Vagina (tissue), 2 donors: ENCODE results near the gene TDRD9. TPM values are rescaled to one million over a fixed set of nuclear protein-coding genes. Genes with fewer than 3 reads are reported as not detected.

Source experiments
- DNase-seq, 2 donors: peaks; one replicate each; pipeline ENCODE4 v3.0.0-alpha.2; 2017; ENCODE audit errors: extremely low spot score in 2 of 2
- H3K27ac ChIP-seq: fragments of 200-600 bp; sonication (generic); one replicate; pipeline ENCODE4 v1.5.1; 2019
- H3K27me3 ChIP-seq: fragments of 200-600 bp; sonication (generic); one replicate; pipeline ENCODE4 v1.5.1; 2019
- H3K36me3 ChIP-seq, 2 donors: fragments of 200-600 bp; sonication (generic); one replicate each; pipeline ENCODE4 v1.5.1; 2017 to 2019
- H3K4me1 ChIP-seq: fragments of 200-600 bp; sonication (generic); one replicate; pipeline ENCODE4 v1.5.1; 2019
- H3K4me3 ChIP-seq, 2 donors: fragments of 200-600 bp; sonication (generic); 1 replicate in 1 of 2; 2 replicates in 1 of 2; pipeline ENCODE4 v1.5.1; 2016 to 2019
- H3K9me3 ChIP-seq: fragments of 200-600 bp; sonication (generic); one replicate; pipeline ENCODE4 v1.5.1; 2019
- POLR2A ChIP-seq, 2 donors: fragments of 450-650 bp; IDR thresholded peaks; one replicate each; pipeline ENCODE4 v1.6.1; 2017; ENCODE audit warnings: antibody characterized with exemption in 2 of 2, mild to moderate bottlenecking in 2 of 2, moderate library complexity in 2 of 2
- POLR2AphosphoS5 ChIP-seq, 2 donors: sonication (generic); formaldehyde crosslinking; IDR thresholded peaks; one replicate each; pipeline ENCODE4 v1.9.0; 2017; ENCODE audit warnings: antibody characterized with exemption in 2 of 2, mild to moderate bottlenecking in 2 of 2, low read depth in 1 of 2; ENCODE audit not compliant: insufficient read depth in 1 of 2
- intact Hi-C: fragments of 100-400 bp; cut with DNase I; formaldehyde crosslinking; loops from one replicate; pipeline ENCODE4 v1.15.1; 2023
- total RNA-seq: library from RNA; depleted of rRNA; stranded (reverse); fragments of >200 nt; gene quantifications from one replicate; pipeline ENCODE4 v1.2.3, GENCODE V29; 2016
- TF ChIP-seq, protein P1 (sequence below), 3 experiments: fragments of 450-650 bp in 2 of 3; fragments of 200-600 bp in 1 of 3; sonication (generic) in 1 of 3; IDR thresholded peaks; one replicate each; pipeline ENCODE4 v1.5.1; 2017 to 2019; ENCODE audit warnings: antibody characterized with exemption in 3 of 3, mild to moderate bottlenecking in 2 of 3, moderate library complexity in 2 of 3

Gene TDRD9
- total RNA-seq, 1 donor from 2014 or later: 0.74 TPM

DNA sequence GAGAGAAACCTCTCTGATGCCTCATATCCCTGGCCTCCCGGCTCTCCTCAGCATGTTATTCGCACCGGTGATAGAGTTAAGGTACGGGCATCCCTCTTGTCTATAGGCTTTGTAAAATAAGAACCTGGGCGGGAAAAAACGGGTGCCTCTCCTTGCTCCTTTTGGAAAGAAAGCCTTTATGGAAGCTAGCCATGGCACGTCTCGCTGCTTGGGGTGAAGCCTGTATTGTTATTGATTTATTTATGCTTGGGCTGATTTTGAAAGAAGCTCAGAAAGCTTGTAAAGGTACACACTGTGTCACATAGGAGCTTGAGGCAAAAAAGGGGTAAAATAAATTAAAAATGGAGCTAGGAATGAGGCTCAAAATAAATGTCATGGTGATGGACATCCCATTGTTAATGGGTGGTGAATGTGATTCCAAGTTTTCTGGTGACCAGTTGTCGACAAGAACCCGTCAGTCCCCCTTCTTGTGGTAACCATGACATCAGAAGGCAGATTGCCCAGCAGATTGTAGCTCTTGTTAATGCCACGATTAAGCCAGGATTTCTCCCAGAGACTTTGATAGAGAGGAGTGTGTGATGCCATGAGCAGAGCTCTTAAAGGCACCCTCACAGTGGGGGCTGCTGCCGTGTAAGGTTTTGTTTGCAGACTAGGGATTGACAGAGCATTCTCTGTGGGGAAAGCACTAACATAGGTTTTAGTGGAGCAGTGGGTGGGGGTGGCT is 106.9 kb downstream of the TDRD9 start:
- intact Hi-C loops: no loop called here
- Histone ChIP-seq H3K4me3 (no peak overlapping the region), H3K4me1 (no peaks in the 10 kb centered on the region), H3K27ac (no peak overlapping the region), H3K27me3 (no peaks in the 10 kb centered on the region), H3K9me3 (no peaks in the 10 kb centered on the region), H3K36me3 (no peaks in the 10 kb centered on the region)
- DNase-seq: no peak
- TF ChIP-seq, protein P1, sequence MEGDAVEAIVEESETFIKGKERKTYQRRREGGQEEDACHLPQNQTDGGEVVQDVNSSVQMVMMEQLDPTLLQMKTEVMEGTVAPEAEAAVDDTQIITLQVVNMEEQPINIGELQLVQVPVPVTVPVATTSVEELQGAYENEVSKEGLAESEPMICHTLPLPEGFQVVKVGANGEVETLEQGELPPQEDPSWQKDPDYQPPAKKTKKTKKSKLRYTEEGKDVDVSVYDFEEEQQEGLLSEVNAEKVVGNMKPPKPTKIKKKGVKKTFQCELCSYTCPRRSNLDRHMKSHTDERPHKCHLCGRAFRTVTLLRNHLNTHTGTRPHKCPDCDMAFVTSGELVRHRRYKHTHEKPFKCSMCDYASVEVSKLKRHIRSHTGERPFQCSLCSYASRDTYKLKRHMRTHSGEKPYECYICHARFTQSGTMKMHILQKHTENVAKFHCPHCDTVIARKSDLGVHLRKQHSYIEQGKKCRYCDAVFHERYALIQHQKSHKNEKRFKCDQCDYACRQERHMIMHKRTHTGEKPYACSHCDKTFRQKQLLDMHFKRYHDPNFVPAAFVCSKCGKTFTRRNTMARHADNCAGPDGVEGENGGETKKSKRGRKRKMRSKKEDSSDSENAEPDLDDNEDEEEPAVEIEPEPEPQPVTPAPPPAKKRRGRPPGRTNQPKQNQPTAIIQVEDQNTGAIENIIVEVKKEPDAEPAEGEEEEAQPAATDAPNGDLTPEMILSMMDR (IDR thresholded peaks at IDR 0.05): no peak
- TF ChIP-seq POLR2AphosphoS5 (IDR thresholded peaks at IDR 0.05; ENCODE audit: insufficient read depth in 1 of 2, low read depth in 1 of 2): no peak
- no peak for TF ChIP-seq POLR2A (IDR thresholded peaks at IDR 0.05)

- Histone ChIP-seq H3K4me3 (no peak overlapping the region), H3K4me1 (no peaks in the 10 kb centered on the region), H3K36me3 (no peaks in the 10 kb centered on the region), H3K27me3 (no peaks in the 10 kb centered on the region), H3K27ac (no peak overlapping the region), H3K9me3 (no peaks in the 10 kb centered on the region)
- DNase-seq: no peak
- no peak for TF ChIP-seq POLR2AphosphoS5 (IDR thresholded peaks at IDR 0.05; ENCODE audit: insufficient read depth in 1 of 2, low read depth in 1 of 2)
- TF ChIP-seq, protein P1 (IDR thresholded peaks at IDR 0.05): no peak
- TF ChIP-seq POLR2A (IDR thresholded peaks at IDR 0.05): no peak
- intact Hi-C loops: no loop called here
Measured at GRCh38 chr14:104036212-104036611, 108.0 kb downstream of the TDRD9 start.

DNA sequence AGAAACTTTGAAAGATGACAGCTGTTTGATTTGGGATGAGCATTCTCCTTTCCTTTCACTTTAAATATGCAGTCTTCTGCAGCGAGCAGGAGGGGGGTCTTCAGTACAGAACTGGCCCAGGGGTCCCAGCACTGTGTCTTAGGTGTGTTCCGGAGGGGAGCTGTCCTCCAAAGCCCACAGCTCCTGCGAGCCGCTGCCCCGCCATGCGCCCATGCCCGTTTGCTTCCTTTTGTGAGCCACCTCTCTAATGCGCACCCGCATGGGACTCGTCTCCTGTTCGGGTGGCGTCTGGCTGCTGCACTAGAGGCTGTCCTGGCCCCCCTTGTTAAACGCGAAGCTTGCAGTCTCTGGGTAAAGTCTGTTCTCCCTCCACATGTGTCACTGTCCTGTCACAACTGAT is 108.8 kb downstream of the TDRD9 start:
- intact Hi-C loops: no loop called here
- Histone ChIP-seq H3K4me3 (no peak overlapping the region), H3K27ac (no peak overlapping the region), H3K27me3 (no peaks in the 10 kb centered on the region), H3K36me3 (no peaks in the 10 kb centered on the region), H3K4me1 (no peaks in the 10 kb centered on the region), H3K9me3 (no peaks in the 10 kb centered on the region)
- TF ChIP-seq POLR2AphosphoS5 (IDR thresholded peaks at IDR 0.05; ENCODE audit: insufficient read depth in 1 of 2, low read depth in 1 of 2) (no peak), POLR2A (IDR thresholded peaks at IDR 0.05) (no peak)
- TF ChIP-seq, protein P1 (IDR thresholded peaks at IDR 0.05): no peak
- no peak for DNase-seq

DNA sequence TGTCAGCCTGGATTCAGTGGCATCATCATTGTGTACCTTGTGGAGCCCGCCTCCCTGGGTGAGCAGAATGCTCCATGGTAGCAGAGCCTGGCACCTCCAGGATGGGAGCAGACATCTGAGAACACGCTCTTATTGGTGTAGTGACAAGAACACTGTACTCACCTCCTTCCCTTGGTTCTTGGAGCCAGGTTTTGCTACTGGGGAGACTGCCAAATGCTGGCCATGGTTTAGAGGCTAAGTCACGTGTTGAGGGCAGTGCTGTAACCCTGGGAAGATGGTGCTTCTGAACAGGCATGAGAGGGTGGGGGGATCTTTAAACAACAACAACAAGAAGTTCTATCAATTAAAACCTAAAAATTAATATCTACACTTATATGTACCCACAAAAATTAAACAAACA is 109.6 kb downstream of the TDRD9 start:
- no peaks in the 10 kb centered on the region for H3K27me3 ChIP-seq
- TF ChIP-seq POLR2AphosphoS5 (IDR thresholded peaks at IDR 0.05; ENCODE audit: insufficient read depth in 1 of 2, low read depth in 1 of 2): no peak
- no peak for TF ChIP-seq POLR2A (IDR thresholded peaks at IDR 0.05)
- TF ChIP-seq, protein P1 (IDR thresholded peaks at IDR 0.05): no peak
- H3K4me1 ChIP-seq: no peaks in the 10 kb centered on the region
- no peak for DNase-seq
- no peaks in the 10 kb centered on the region for H3K9me3 ChIP-seq
- no peak overlapping the region for H3K4me3 ChIP-seq
- H3K36me3 ChIP-seq: no peaks in the 10 kb centered on the region
- intact Hi-C loops: no loop called here
- H3K27ac ChIP-seq: no peak overlapping the region

GRCh38 chr14:104039214-104039613 is 111.0 kb downstream of the TDRD9 start:
- intact Hi-C loops: no loop called here
- TF ChIP-seq POLR2AphosphoS5 (IDR thresholded peaks at IDR 0.05; ENCODE audit: insufficient read depth in 1 of 2, low read depth in 1 of 2) (no peak), POLR2A (IDR thresholded peaks at IDR 0.05) (no peak)
- TF ChIP-seq, protein P1 (IDR thresholded peaks at IDR 0.05): no peak

More at GRCh38 chr14:104039214-104039613, 111.0 kb downstream of the TDRD9 start:
- Histone ChIP-seq H3K4me3 (no peak overlapping the region), H3K4me1 (no peaks in the 10 kb centered on the region), H3K9me3 (no peaks in the 10 kb centered on the region), H3K36me3 (no peaks in the 10 kb centered on the region), H3K27ac (no peak overlapping the region), H3K27me3 (no peaks in the 10 kb centered on the region)
- no peak for DNase-seq
